GM12875 (cell line): ENCODE measurements around the gene MTMR4.
"Not testable (repeated sequence)": the region's sequence is repeated elsewhere in the genome, so short reads cannot be mapped to it uniquely, and the experiment has no call there.

Source experiments
- H3K4me3 ChIP-seq: one replicate; pipeline ENCODE4 v1.5.1; 2011; ENCODE audit warnings: low read depth, low read length, control low read depth
- CTCF ChIP-seq: IDR thresholded peaks from 2 replicates; pipeline ENCODE4 v1.5.1; 2011; ENCODE audit warnings: low read depth, mild to moderate bottlenecking, control low read depth, inconsistent platforms, low read length, moderate library complexity, borderline replicate concordance; ENCODE audit not compliant: insufficient read depth

The MTMR4 gene

GRCh38 chr17:58513965-58514769, at the start of gene MTMR4:
Gene MTMR4, minus strand, starts transcription at chr17:58514638. Its CDS starts 231 bp downstream, at chr17:58514407.
- no peak for TF ChIP-seq CTCF
- H3K4me3 ChIP-seq, result peak within 1 kb of the TSS; percentile 53

GRCh38 chr17:58560511-58560910, 46.1 kb upstream of the MTMR4 start:
- H3K4me3 ChIP-seq, result no peak overlapping the region
- no peak for TF ChIP-seq CTCF

- TF ChIP-seq CTCF, result no peak
- H3K4me3 ChIP-seq, result no peak overlapping the region
Measured at GRCh38 chr17:58557981-58558380, 43.5 kb upstream of the MTMR4 start.

GRCh38 chr17:58556833-58557250, 42.4 kb upstream of the MTMR4 start:
- no peak for TF ChIP-seq CTCF
- H3K4me3 ChIP-seq, result no peak overlapping the region

- H3K4me3 ChIP-seq, result not testable (repeated sequence)
Measured at GRCh38 chr17:58555109-58555508, 40.7 kb upstream of the MTMR4 start.

GRCh38 chr17:58541249-58541648, 26.8 kb upstream of the MTMR4 start:
- TF ChIP-seq CTCF, result peak; percentile 65
- no peak overlapping the region for H3K4me3 ChIP-seq

- TF ChIP-seq CTCF, result no peak
- H3K4me3 ChIP-seq, result no peak overlapping the region
Measured at GRCh38 chr17:58539698-58540097, 25.3 kb upstream of the MTMR4 start.

GRCh38 chr17:58538811-58539409, 24.5 kb upstream of the MTMR4 start:
- no peak for TF ChIP-seq CTCF

More at GRCh38 chr17:58538811-58539409, 24.5 kb upstream of the MTMR4 start:
- no peak overlapping the region for H3K4me3 ChIP-seq
